HG02852 (cell line): ENCODE data around the gene SIRPB2.

Source experiments
- ATAC-seq: cut with Tn5 transposase; IDR thresholded peaks from one replicate; pipeline ENCODE4 v1.9.1; 2021; ENCODE audit warnings: mild to moderate bottlenecking, moderate library complexity; ENCODE audit not compliant: unreplicated experiment

SIRPB2 gene

DNA sequence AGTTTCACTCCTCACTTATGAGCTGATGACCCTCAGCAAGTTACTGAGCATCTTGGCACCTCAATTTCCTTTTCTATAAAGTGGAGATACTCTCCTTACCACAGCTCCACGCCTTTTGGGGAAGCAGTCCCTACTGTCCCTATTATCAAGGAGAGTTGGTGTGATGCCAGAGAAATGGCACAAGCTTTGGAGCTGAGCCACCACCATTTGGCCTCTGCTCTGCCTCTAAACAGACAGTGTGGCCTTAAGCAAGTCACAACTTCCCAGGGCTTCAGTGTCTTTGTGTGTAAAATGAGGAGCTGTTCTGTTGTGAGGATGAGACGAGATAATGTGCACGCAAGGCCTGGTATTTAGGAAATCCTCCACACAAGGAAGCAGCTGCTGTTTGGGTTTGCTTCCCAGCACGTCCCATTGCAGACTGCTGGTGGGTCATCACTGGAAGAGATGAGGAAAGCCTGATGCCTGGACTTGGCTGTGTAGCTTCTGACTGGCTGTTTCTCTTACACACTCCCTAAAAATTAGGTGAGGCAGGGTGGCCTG is 43.1 kb downstream of the SIRPB2 start:
- ATAC-seq: no peak

DNA sequence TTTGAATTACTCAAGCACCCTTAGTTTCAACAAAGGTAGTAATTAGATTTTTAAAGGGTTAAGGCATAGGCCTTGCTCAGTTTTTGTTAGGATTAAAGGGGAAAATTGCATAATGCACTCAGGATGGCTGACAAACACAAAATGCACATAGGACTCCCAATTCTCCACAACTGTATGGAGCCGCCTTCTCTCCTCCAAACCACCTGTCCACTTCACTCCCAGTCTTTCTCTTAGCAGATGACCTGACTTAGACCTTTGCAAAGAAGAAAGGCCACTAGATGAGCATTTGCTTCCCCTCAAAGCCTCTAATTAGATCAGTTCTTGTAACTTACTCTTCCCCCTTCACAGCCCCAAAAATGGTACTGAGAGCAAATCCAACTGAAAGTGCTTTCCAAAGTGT is 44.7 kb downstream of the SIRPB2 start:
- ATAC-seq: no peak

DNA sequence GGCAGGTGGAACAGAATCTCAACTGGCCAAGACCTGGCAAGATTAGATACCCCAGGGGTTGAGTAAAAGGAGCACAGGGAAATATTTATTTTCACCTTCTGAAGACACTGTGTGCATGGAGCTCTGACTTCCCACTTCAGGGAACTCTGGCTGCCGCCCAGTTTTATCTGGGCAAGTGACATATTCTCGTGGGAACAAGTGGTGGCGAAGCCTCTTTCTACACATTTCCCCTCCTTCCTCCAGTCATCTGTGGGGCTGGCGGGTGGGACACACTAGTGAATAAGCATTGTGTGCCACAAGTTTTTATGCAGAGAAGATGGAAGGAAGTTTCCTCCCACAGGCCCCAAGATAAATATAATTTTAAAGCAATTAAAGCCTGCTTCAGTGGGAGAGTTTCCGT is 48.1 kb downstream of the SIRPB2 start:
- ATAC-seq: no peak

DNA sequence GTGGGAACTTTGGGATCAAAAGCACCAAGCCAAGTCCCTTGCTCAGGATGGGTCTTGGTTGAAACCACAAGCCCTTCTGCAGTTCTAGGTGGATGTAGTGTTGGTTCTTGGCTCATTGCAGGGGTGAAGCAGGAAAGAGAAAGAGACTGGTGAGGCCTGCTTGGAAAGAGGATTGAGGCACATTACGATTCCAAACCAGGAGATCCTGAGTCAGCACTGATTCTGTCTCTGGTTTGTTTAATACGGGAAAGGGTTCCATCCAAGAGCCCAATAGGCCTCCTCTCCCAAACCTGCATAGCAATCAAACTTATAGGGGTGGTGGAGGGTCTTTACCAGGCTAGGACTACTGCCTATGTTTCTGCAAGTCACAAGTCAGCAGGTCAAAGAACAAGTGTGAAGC is 48.9 kb downstream of the SIRPB2 start:
- ATAC-seq: no peak

DNA sequence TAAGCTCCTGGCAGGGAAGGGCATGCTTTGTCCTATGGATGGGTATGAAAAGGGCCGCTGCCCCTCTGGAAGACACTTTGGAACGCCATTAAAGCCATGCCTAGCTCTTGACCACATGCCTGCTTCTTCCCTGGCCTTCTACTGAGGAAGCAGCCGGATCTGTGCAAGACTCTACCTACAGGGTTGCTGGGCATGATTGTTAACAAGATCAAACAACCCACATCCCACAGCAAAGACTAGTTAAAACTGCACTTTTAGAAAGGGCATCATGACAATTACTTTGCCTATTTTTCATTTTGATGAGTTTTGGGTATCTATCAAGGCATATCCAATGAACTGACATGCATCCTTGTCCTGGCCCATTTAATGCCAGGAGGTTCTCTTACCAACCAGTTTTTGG is 50.1 kb downstream of the SIRPB2 start:
- no peak for ATAC-seq

DNA sequence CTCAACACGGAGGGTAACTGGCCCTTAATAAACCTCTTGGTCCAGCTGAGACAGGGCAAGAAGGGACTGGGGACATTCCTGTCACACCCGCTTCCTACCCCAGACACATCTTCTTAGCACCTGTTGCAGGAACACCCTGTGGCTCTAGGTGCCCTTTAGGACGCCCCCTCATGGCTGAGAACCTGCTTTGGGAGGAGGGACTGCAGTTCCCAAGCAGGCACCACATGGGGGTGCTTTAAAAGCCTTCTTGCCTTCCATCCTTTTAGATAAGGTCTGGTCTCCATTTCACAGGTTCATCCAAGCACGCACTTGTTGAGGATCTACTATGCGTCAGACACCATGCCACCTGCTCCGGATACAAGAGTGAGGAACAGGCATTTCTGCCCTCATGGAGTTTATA is 51.2 kb downstream of the SIRPB2 start:
- ATAC-seq: no peak

DNA sequence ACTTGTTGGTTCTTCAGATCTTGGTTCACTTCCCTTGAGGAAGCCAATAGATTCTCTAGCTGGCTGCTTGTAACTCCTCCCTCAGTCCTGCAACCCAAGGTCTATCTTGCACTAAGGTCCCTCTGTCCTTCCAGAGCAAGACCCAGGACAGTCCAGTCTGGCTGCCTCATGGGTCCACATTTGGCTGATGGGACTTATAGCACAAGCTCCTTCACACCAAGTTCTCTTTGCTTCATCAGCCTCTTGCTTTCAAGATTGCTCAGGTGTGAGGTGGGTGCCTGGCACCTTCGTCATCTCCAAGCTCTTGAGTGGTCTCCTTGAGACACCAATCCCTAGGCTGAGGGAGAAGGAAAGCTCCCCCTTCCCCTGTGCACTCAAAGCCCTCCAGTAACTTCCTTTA is 52.9 kb downstream of the SIRPB2 start:
- no peak for ATAC-seq

DNA sequence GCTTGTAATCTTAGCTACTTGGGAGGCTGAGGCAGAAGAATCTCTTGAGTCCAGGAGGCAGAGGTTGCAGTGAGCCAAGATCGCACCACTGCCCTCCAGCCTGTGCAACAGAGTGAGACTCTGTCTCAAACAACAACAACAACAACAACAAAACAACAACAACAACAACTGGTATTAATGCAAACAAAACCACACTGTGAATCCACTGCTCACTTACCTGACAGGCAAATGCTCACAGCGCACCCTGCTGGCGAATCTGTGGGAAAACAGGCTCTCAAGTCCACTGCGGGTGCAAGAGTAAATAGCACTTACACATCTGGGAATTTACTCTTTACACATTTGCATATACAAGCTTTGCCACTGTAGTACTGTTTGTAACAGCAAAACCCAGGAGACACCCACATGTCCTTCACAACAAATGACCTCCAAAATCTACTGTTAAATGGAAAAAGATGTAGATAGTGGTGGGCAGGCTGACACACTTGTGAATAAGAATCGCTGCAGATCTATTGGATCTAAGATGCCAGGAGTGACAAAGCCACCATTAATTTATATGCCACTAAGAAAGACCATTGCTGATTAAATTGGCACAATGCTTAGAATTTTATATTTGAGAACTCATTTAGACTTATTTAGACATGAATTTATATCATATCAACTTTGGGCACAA is 53.9 kb downstream of the SIRPB2 start:
- ATAC-seq: no peak

DNA sequence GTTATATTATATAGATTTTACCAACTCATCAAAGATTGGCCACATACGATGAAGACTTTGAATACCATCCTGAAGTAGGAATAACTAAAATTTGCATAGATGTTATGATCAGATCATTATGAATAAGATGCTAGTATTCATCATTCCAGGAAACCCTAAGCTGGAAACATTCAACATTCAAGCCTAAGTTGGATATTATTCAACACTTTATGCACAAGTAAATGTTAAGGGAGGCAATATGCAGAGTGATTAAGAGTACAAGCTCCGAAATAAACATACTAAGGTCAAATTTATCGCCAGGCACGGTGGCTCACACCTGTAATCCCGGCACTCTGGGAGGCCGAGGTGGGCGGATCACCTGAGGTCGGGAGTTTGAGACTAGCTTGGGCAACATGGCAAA is 55.0 kb downstream of the SIRPB2 start:
- no peak for ATAC-seq

DNA sequence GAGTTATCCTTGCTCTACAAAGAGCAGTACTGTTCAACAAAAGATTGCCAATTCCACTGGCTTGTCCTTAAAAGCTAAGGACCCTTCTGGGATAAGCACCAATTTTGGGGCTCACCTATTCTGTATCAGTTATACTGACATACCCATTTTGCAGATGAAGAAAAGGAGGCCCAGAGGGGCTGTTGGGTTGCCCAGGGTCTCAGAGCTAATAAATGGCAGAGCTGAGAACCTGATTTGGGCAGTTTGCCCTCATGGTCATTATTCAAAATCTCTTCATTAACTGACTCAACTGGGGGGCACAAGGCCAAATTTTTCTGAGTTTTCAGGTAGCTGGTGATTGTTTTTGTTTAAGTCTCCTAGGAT is 55.9 kb downstream of the SIRPB2 start:
- no peak for ATAC-seq

DNA sequence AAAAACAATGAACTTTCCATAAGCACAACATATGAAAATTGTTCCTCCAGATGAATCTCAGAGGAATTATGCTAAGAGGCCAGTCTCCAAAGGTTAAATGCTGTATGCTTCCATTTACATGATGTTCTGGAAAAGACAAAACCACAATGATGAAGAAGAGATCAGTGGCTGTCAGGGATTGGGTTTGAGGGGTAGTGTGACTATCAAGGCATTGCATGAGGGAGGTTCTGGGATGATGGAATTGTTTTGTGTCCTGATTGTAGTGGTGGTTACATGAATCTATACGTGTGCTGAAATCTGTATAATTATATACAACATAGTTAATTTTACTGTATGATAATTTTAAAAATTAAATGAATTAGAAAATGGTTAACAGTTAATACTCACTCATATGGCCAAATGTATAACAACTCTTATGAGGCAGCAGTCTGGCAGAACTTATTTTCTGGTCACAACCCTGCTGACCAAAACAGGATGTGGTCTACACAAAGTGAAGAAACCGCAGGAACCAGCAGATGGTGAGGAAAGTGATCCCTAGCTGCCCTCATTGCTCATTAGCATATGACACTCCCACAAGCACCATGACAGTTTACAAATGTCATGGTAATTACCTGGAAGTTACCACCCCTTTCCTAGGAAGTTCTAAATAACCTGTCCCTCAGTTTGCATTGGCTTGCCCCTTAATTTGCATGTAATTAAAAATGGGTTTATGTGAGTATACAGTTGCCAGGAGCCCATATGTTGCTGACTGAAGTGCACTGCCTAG is 56.5 kb downstream of the SIRPB2 start:
- peak; percentile 93 for ATAC-seq

DNA sequence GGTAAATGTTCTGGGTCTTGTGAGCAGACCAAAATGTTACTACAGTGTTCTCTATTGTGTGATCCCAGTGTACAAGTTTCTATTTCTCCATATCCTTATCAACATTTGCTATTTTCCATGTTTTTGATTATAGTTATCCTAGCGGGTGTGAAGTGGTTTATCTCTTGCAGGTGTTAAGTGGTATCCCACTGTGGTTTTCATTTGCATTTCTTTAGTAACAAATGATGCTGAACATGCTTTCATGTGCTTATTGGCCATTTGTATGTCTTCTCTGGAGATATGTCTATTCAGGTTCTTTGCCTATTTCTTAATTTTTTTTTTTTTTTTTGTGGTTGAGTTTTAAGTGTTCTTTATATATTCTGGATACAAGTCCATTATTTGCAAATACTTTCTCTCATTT is 60.1 kb downstream of the SIRPB2 start:
- no peak for ATAC-seq

DNA sequence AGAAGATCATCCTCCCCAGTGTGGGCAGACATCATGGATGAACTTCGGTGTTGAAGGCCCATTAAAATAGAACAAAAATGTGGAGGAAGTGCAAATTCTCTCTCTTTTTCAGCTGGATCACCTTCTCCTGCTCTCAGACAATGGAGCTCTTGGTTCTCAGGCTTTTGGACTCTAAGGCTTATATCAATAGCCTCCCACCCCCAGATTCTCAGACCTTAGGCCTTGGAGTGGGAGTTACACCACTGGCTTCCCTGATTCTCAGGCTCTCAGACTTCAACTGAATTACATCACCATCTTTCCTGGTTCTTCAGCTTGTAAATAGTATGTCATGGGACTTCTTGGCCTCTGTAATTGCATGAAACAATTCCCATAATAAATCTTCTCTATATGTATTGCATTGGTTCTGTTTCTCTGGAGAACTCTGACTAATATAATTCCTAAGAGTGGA is 61.2 kb downstream of the SIRPB2 start:
- ATAC-seq: no peak

DNA sequence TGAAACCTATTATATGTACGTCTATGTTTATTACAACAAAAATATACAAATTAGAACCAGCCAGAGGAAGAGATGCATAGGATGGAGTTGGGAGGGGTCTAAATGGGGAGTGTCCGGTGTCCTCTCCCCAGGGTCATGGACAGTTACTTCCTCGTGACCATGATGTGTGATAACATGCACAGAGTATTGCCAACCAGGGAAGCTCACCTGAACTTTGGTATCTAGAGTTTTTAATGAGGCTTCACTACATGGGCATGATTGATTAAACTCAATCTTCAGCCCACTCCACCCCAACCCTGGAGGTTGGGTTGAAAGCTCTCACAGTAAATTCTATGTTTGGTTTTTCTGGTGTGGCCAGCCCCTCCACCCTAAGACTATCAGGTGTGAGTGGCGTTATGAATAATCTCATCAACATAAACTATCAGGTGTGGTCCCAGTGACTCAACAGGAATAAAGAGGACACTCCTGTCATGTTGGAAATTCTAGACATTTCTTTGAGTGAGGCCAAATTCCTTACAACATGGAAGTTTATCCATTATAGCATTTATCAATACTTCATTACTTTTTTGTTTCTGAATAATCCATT is 62.0 kb downstream of the SIRPB2 start:
- no peak for ATAC-seq

DNA sequence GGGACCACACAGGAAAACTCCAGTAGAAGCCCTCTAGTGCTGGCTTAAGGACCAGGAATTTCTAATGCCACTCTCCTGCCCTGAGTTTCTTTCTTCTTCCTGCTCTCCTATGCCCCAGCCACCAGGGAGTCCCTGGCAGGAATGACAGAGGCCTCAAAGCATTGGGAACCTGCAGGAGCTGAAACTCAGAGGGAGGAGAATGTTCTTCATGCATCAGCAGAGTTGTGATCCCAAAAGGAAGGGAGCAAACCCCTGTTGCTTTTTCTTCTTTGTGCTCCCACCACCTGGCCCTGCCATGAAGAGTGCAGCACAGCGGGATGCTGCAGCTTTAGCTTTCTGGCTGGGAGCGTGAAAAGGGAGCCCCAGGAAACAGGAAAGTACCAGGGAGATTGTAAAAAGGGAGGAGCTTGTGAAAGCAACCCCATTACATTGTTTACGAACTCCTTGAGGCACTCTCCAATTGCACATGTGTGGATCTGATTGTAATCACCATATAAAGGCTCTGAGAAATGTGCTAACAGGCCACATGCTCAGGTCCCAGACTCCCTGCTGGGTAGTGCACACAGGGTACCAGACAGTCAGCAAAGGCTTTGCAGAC is 63.7 kb downstream of the SIRPB2 start:
- no peak for ATAC-seq

DNA sequence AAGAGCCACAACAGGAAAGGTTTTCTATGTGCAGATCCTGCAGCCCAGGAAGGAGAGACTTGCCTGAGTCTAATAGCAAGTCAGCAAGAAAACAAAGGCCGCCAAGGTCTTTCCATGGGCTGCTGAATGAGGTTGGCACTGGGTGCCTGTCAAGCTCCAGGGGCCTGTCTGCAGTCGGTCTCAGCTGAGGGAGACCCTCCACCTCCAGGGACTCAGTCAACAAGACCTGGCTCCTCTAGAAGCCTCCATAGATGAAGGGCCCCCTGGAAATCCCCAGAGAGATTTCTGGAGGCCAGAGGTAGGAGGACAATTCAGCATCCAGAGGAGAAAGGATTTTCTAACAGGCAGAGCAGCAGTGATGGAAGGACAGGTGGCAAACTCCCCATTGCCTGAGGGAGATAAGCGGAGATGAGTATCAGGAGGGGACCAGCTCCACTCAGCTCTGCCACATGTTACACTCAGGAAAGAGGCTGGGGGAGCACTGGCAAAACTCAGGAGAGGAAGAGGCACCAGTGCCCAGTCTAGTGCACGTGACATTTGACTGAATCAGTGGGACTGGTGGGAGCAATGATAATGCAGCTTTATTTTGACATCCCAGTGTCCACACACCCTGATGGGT is 64.9 kb downstream of the SIRPB2 start:
- ATAC-seq: no peak
